ENCODE measurements around the gene DMP1.

DNA sequence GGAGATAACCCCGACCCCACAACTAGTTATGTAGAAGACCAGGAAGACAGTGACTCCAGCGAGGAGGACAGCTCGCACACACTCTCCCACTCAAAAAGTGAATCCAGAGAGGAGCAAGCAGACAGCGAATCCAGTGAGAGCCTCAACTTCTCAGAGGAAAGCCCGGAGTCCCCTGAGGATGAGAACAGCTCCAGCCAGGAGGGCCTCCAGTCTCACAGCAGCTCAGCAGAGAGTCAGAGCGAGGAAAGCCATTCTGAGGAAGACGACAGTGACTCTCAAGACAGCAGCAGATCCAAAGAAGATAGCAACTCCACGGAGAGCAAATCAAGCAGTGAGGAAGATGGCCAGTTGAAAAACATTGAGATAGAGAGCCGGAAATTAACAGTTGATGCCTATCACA, 12.8 kb downstream of the DMP1 start:
- TF ChIP-seq, protein P1, sequence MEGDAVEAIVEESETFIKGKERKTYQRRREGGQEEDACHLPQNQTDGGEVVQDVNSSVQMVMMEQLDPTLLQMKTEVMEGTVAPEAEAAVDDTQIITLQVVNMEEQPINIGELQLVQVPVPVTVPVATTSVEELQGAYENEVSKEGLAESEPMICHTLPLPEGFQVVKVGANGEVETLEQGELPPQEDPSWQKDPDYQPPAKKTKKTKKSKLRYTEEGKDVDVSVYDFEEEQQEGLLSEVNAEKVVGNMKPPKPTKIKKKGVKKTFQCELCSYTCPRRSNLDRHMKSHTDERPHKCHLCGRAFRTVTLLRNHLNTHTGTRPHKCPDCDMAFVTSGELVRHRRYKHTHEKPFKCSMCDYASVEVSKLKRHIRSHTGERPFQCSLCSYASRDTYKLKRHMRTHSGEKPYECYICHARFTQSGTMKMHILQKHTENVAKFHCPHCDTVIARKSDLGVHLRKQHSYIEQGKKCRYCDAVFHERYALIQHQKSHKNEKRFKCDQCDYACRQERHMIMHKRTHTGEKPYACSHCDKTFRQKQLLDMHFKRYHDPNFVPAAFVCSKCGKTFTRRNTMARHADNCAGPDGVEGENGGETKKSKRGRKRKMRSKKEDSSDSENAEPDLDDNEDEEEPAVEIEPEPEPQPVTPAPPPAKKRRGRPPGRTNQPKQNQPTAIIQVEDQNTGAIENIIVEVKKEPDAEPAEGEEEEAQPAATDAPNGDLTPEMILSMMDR (IDR thresholded peaks at IDR 0.05), result no peak
- TF ChIP-seq POLR2A (IDR thresholded peaks at IDR 0.05), result no peak
